ENCODE data around the gene PIK3C2G.

PIK3C2G gene

GRCh38 chr12:18640321-18640955 lies 379.1 kb downstream of the PIK3C2G start:
- no peaks in the 10 kb centered on the region; the same call in 1 of the 2 replicates for H3K9me2 ChIP-seq (replicated peaks; ENCODE audit: control insufficient read depth, low read length)
- no peaks in the 10 kb centered on the region for H3K4me1 ChIP-seq (ENCODE audit: control insufficient read depth, low read length)
- no peaks in the 10 kb centered on the region for H3K79me2 ChIP-seq (ENCODE audit: control insufficient read depth, low read length)
- H3K27me3 ChIP-seq (ENCODE audit: control insufficient read depth, low read length) = no peaks in the 10 kb centered on the region
- H4K20me1 ChIP-seq (ENCODE audit: control insufficient read depth, insufficient read depth, low read depth, low read length) = no peaks in the 10 kb centered on the region
- H3K4me3 ChIP-seq (ENCODE audit: low read length) = no peak overlapping the region
- no peaks in the 10 kb centered on the region for H3F3A ChIP-seq (ENCODE audit: control insufficient read depth, insufficient read depth)
- no peaks in the 10 kb centered on the region for H3K36me3 ChIP-seq (ENCODE audit: control insufficient read depth, low read length)
- no peak overlapping the region for H3K27ac ChIP-seq (ENCODE audit: low read depth, low read length)
- H3K4me2 ChIP-seq (ENCODE audit: low read length) = no peak overlapping the region
- no peak for TF ChIP-seq CTCF (IDR thresholded peaks at IDR 0.05; ENCODE audit: low read depth, low read length, poor library complexity, severe bottlenecking)
- TF ChIP-seq EZH2phosphoT487 (IDR thresholded peaks at IDR 0.05; ENCODE audit: borderline replicate concordance, low read length) = no peak
- H3K9me3 ChIP-seq (ENCODE audit: control insufficient read depth, insufficient read depth, low read length) = no peaks in the 10 kb centered on the region

DNA sequence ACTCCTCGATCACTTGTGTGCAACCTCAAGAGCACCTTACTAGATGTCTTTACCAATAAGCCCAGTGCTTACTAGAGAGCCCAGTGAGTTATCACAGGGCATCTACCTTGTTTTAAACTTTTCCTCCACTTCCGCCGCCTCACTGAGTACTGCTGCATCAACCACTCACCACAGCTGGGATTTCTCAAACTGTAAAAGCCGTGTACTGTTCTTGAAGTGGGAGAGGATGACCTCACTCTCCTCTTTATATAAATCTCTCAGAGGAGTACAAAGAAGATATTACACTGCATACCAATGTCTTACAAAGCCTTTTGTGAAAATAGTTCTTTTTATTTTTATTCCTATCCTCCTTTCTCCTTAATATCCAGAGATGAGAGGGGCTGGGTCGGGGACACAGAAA lies 382.4 kb downstream of the PIK3C2G start:
- Histone ChIP-seq H3K9me3 (ENCODE audit: control insufficient read depth, insufficient read depth, low read length) (no peaks in the 10 kb centered on the region), H3K79me2 (ENCODE audit: control insufficient read depth, low read length) (no peaks in the 10 kb centered on the region), H4K20me1 (ENCODE audit: control insufficient read depth, insufficient read depth, low read depth, low read length) (no peaks in the 10 kb centered on the region), H3K36me3 (ENCODE audit: control insufficient read depth, low read length) (no peaks in the 10 kb centered on the region), H3K4me1 (ENCODE audit: control insufficient read depth, low read length) (no peaks in the 10 kb centered on the region), H3K4me2 (ENCODE audit: low read length) (no peak overlapping the region), H3K4me3 (ENCODE audit: low read length) (no peak overlapping the region), H3K27ac (ENCODE audit: low read depth, low read length) (no peak overlapping the region), H3K27me3 (ENCODE audit: control insufficient read depth, low read length) (no peaks in the 10 kb centered on the region), H3F3A (ENCODE audit: control insufficient read depth, insufficient read depth) (no peaks in the 10 kb centered on the region), H3K9me2 (replicated peaks; ENCODE audit: control insufficient read depth, low read length) (no peaks in the 10 kb centered on the region)
- TF ChIP-seq CTCF (IDR thresholded peaks at IDR 0.05; ENCODE audit: low read depth, low read length, poor library complexity, severe bottlenecking) (no peak), EZH2phosphoT487 (IDR thresholded peaks at IDR 0.05; ENCODE audit: borderline replicate concordance, low read length) (no peak)

GRCh38 chr12:18644564-18644963 lies 383.2 kb downstream of the PIK3C2G start:
- no peak overlapping the region for H3K4me2 ChIP-seq (ENCODE audit: low read length)
- H3F3A ChIP-seq (ENCODE audit: control insufficient read depth, insufficient read depth) = no peaks in the 10 kb centered on the region
- H3K9me2 ChIP-seq (replicated peaks; ENCODE audit: control insufficient read depth, low read length) = no peaks in the 10 kb centered on the region
- no peaks in the 10 kb centered on the region for H4K20me1 ChIP-seq (ENCODE audit: control insufficient read depth, insufficient read depth, low read depth, low read length)
- no peak overlapping the region for H3K4me3 ChIP-seq (ENCODE audit: low read length)
- no peaks in the 10 kb centered on the region for H3K9me3 ChIP-seq (ENCODE audit: control insufficient read depth, insufficient read depth, low read length)
- TF ChIP-seq CTCF (IDR thresholded peaks at IDR 0.05; ENCODE audit: low read depth, low read length, poor library complexity, severe bottlenecking) (no peak), EZH2phosphoT487 (IDR thresholded peaks at IDR 0.05; ENCODE audit: borderline replicate concordance, low read length) (no peak)
- no peaks in the 10 kb centered on the region for H3K4me1 ChIP-seq (ENCODE audit: control insufficient read depth, low read length)
- no peaks in the 10 kb centered on the region for H3K27me3 ChIP-seq (ENCODE audit: control insufficient read depth, low read length)
- H3K27ac ChIP-seq (ENCODE audit: low read depth, low read length) = no peak overlapping the region
- H3K36me3 ChIP-seq (ENCODE audit: control insufficient read depth, low read length) = no peaks in the 10 kb centered on the region
- no peaks in the 10 kb centered on the region for H3K79me2 ChIP-seq (ENCODE audit: control insufficient read depth, low read length)
